K562 (cell line): ENCODE measurements around the gene ZCCHC14. TPM values are rescaled to one million over a fixed set of nuclear protein-coding genes. Genes with fewer than 3 reads are reported as not detected.
"Not testable (repeated sequence)": the region's sequence is repeated elsewhere in the genome, so short reads cannot be mapped to it uniquely, and the experiment has no call there.

Source experiments
- ATAC-seq: fragments of 200-7000 bp; cut with Tn5 transposase; 3 replicates; pipeline ENCODE4 v1.9.1; 2020; ENCODE audit warnings: moderate library complexity
- BruUV-seq: library from RNA; stranded (reverse); fragments of 400-500 nt; replicated peaks from 2 replicates; lab custom pipeline; 2021; lab: Mats Ljungman, UMichigan
- CTCF ChIA-PET: fragments of 300-600 bp; formaldehyde crosslinking; extraction: SDS; loops from one replicate; lab custom pipeline; 2021; ENCODE audit warnings: low intra/inter-chr PET ratio; lab: Yijun Ruan, JAX
- POLR2A ChIA-PET: fragments of 300-600, 350-650 bp; sonication (Branson Sonifier 250); formaldehyde crosslinking; extraction: SDS; loops from one replicate; lab custom pipeline; 2021; ENCODE audit warnings: antibody characterized with exemption, inconsistent platforms; lab: Yijun Ruan, JAX
- DNase-seq, 4 experiments: peaks; one replicate each; pipeline versions ENCODE4 v3.0.0 to v3.0.0-alpha.2; 2011 to 2018; ENCODE audit warnings: low spot score in 3 of 4, mixed read lengths in 3 of 4; ENCODE audit errors: extremely low read depth in 1 of 4
- FAIRE-seq: peaks from 2 replicates; lab custom pipeline; 2011; peaks lifted over from hg19 to GRCh38; lab: Jason Lieb, UNC
- H2AFZ ChIP-seq: 2 replicates; pipeline ENCODE4 v1.6.0; 2011; ENCODE audit warnings: low read depth, low read length, control low read depth, inconsistent platforms
- H3K27ac ChIP-seq: fragments of 200-600 bp; 3 replicates; pipeline ENCODE4 v1.8.0; 2011; ENCODE audit warnings: low read depth, mild to moderate bottlenecking, control low read depth, inconsistent platforms, low read length, moderate library complexity, mixed read lengths; ENCODE audit errors: extremely low read depth
- H3K27me3 ChIP-seq, 2 experiments: fragments of 300-600 bp in 1 of 2; 2 replicates in 1 of 2; 3 replicates in 1 of 2; pipeline versions ENCODE4 v1.6.0 to v1.8.0; 2011; ENCODE audit warnings: inconsistent platforms in 2 of 2, low read length in 2 of 2, mild to moderate bottlenecking in 1 of 2, mixed read lengths in 1 of 2, moderate library complexity in 1 of 2; ENCODE audit not compliant: control insufficient read depth in 2 of 2, insufficient read depth in 2 of 2
- H3K36me3 ChIP-seq: fragments of 300-600 bp; 3 replicates; pipeline ENCODE4 v1.8.0; 2011; ENCODE audit warnings: mild to moderate bottlenecking, low read length, inconsistent platforms; ENCODE audit not compliant: control insufficient read depth, insufficient read depth
- H3K4me1 ChIP-seq, 2 experiments: fragments of 200-600 bp in 1 of 2; replicated peaks in 1 of 2; 2 replicates in 1 of 2; 3 replicates in 1 of 2; pipeline versions ENCODE4 v1.5.1 to v1.8.0; 2011; ENCODE audit warnings: inconsistent platforms in 2 of 2, low read length in 2 of 2, mild to moderate bottlenecking in 1 of 2, mixed read lengths in 1 of 2, moderate library complexity in 1 of 2; ENCODE audit not compliant: control insufficient read depth in 2 of 2, insufficient read depth in 2 of 2
- H3K4me2 ChIP-seq: 2 replicates; pipeline ENCODE4 v1.6.1; 2011; ENCODE audit warnings: low read length, control low read depth, inconsistent platforms, mixed read lengths; ENCODE audit not compliant: insufficient read depth
- H3K4me3 ChIP-seq: fragments of 200-600 bp; sonication (generic), shearing (Covaris generic); 2 replicates; pipeline ENCODE4 v1.5.1; 2016; ENCODE audit warnings: control low read depth, inconsistent platforms
- H3K79me2 ChIP-seq: fragments of 200-600 bp; 3 replicates; pipeline ENCODE4 v1.8.0; 2011; ENCODE audit warnings: low read length, inconsistent platforms; ENCODE audit not compliant: control insufficient read depth, insufficient read depth
- H3K9ac ChIP-seq, 2 experiments: 2 replicates each; pipeline versions ENCODE4 v1.6.0 to v1.6.1; 2011; ENCODE audit warnings: low read depth in 2 of 2, low read length in 2 of 2, control low read depth in 1 of 2, inconsistent platforms in 1 of 2, mild to moderate bottlenecking in 1 of 2, mixed read lengths in 1 of 2; ENCODE audit not compliant: insufficient read depth in 1 of 2
- H3K9me1 ChIP-seq: one replicate; pipeline ENCODE4 v1.6.0; 2011; ENCODE audit warnings: inconsistent platforms, mild to moderate bottlenecking, low read length, moderate library complexity; ENCODE audit not compliant: control insufficient read depth, insufficient read depth
- H3K9me3 ChIP-seq: replicated peaks from 2 replicates; pipeline ENCODE4 v1.5.1; 2011; ENCODE audit warnings: low read depth, low read length, inconsistent platforms; ENCODE audit not compliant: control insufficient read depth, insufficient read depth
- H4K20me1 ChIP-seq: replicated peaks from 2 replicates; pipeline ENCODE4 v1.6.1; 2011; ENCODE audit warnings: low read length, inconsistent platforms, mixed read lengths; ENCODE audit not compliant: control insufficient read depth, insufficient read depth
- ARID1B ChIP-seq: fragments of 450-650 bp; IDR thresholded peaks from 2 replicates; pipeline ENCODE4 v1.6.1; 2016; ENCODE audit warnings: antibody characterized with exemption, mild to moderate bottlenecking, inconsistent platforms
- ATF3 ChIP-seq, 2 experiments: fragments of 450-650 bp in 1 of 2; sonication (generic) in 1 of 2; formaldehyde crosslinking in 1 of 2; IDR thresholded peaks in 1 of 2; conservative IDR thresholded peaks in 1 of 2; 2 replicates each; pipeline versions ENCODE4 v1.6.1 to v1.8.1; 2016 to 2023; ENCODE audit warnings: mild to moderate bottlenecking in 2 of 2, moderate library complexity in 2 of 2, inconsistent platforms in 1 of 2, missing genetic modification reagents in 1 of 2
- FOSL1 ChIP-seq: fragments of 200-800 bp; sonication (Bioruptor generic); conservative IDR thresholded peaks from 2 replicates; pipeline ENCODE4 v1.6.1; 2016; ENCODE audit warnings: missing genetic modification characterization, missing compliant biosample characterization
- JUND ChIP-seq, 2 experiments: IDR thresholded peaks; 2 replicates in 1 of 2; 3 replicates in 1 of 2; pipeline ENCODE4 v1.6.1; 2011; ENCODE audit warnings: borderline replicate concordance in 2 of 2, low read depth in 2 of 2, low read length in 2 of 2, improper control_type of control experiment in 1 of 2, missing biosample characterization in 1 of 2, missing genetic modification characterization in 1 of 2, missing genetic modification reagents in 1 of 2
- WGBS: fragments of 100-300 bp; shearing (Covaris generic); methylation state at CpG from one replicate; pipeline ENCODE4 v1.1.6; 2016; ENCODE audit warnings: low coverage, mixed read lengths; ENCODE audit not compliant: insufficient coverage; ENCODE audit errors: missing lambda C conversion rate; 5-methylcytosine and 5-hydroxymethylcytosine counted together
- in situ Hi-C: fragments of 300-500 bp; cut with MboI; formaldehyde crosslinking; loops from 4 replicates; pipeline ENCODE4 v1.15.0; 2018; ENCODE audit warnings: inconsistent platforms, mixed read lengths
- intact Hi-C: fragments of 100-400 bp; cut with micrococcal nuclease; formaldehyde crosslinking; loops from 2 replicates; pipeline ENCODE4 v1.14.2; 2022
- polyA plus RNA-seq, 8 experiments: library from polyadenylated mRNA; depleted of rRNA in 4 of 8; stranded (reverse) in 5 of 8; unstranded in 3 of 8; fragments of >200 nt; fragmentation: Nextera tagmentation in 2 of 8; fragmentation: Illumina TruSeq in 1 of 8; extraction: Ambion mirVana in 2 of 8; extraction: Trizol in 1 of 8; gene quantifications; 2 replicates each; pipeline versions ENCODE4 v1.2.1 to v1.2.3, GENCODE V29; 2011 to 2014; ENCODE audit warnings: inconsistent platforms in 1 of 8, missing spikeins in 1 of 8
- total RNA-seq, 7 experiments: library from RNA; depleted of rRNA in 6 of 7; stranded (reverse); fragments of >200 nt in 6 of 7; fragmentation: Illumina TruSeq in 2 of 7; extraction: Trizol in 2 of 7; gene quantifications; 2 replicates each; pipeline versions ENCODE4 v1.2.1 to v1.2.3, GENCODE V29; 2011 to 2021; ENCODE audit warnings: low replicate concordance in 1 of 7

Gene ZCCHC14
- total and polyA plus RNA-seq, 9 of the 15 experiments (the other 6 are each of a cell fraction or from before 2014, with no cell fraction given), result 1.5 to 12.4 (median 2.9) TPM

GRCh38 chr16:87485792-87486191, 7.0 kb downstream of the ZCCHC14 start:
- POLR2A ChIA-PET, result interaction anchor here (1.6 kb wide), 1 partner anchor 20 kb away, joined by 6 read pairs; no protein-coding TSS in a partner anchor
- H3K4me3 ChIP-seq; H3K9me3 ChIP-seq; intact Hi-C loops; TF ChIP-seq ATF3 (CRISPR knock-in tag; conservative IDR thresholded peaks at IDR 0.05): not testable (repeated sequence)
- TF ChIP-seq JUND (IDR thresholded peaks at IDR 0.05; ENCODE audit: borderline replicate concordance, low read depth, low read length), result peak; percentile 12; the same call in 1 of the 2 replicates
- peak; percentile 25; the same call in 1 of the 3 replicates for TF ChIP-seq JUND (tag; IDR thresholded peaks at IDR 0.05; ENCODE audit: borderline replicate concordance, low read depth, low read length)
- 0 out of 2 replicates have a peak, but pooled peaks have one; percentile 24 for TF ChIP-seq ATF3 (IDR thresholded peaks at IDR 0.05)
- TF ChIP-seq ARID1B, result 0 out of 2 replicates have a peak, but pooled peaks have one; percentile 9
- peak; percentile 66; the same call in 1 of the 2 replicates for TF ChIP-seq FOSL1 (tag)
- TF ChIP-seq, all 486 proteins: peak for 4; not testable (repeated sequence) for 482
- Histone ChIP-seq H3K79me2 (peaks cover 34% of the 10 kb centered on the region), H4K20me1 (peaks cover 21% of the 10 kb centered on the region; the same call in 1 of the 2 replicates), H3K4me1 (peaks cover 11 to 23% of the 10 kb centered on the region in 2 experiments)
- H3K36me3 ChIP-seq, H3K9ac ChIP-seq, CTCF ChIA-PET, FAIRE-seq, DNase-seq, in situ Hi-C loops, BruUV-seq, H3K9me1 ChIP-seq, H3K27ac ChIP-seq, H2AFZ ChIP-seq, H3K4me2 ChIP-seq, ATAC-seq, H3K27me3 ChIP-seq: not testable (repeated sequence)
- 54% methylated on average over 4 of the region's 4 CpGs for WGBS
